ENCODE results near the gene TCF23.

Gene TCF23

DNA sequence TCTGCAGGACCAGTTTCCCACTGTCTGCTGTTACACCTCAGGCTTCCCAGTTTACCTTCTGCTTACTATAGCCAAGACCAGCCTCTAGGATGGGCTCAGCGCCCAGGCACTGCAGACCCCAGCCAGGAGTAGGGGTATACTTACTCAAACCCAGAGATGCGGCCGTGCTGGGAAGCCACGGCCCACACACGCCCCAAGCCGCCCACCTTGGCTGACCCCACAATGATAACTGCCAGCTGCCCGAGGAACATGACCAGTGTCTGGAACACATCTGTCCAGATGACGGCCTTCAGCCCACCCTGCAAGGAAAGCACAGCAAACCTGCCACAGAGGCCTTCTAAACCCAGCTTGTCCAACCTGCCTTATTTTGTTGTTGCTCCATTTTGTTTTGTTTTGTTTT lies 56.4 kb downstream of the TCF23 start:
- H3K27me3 ChIP-seq (replicated peaks): no peaks in the 10 kb centered on the region
- TF ChIP-seq, protein P1, sequence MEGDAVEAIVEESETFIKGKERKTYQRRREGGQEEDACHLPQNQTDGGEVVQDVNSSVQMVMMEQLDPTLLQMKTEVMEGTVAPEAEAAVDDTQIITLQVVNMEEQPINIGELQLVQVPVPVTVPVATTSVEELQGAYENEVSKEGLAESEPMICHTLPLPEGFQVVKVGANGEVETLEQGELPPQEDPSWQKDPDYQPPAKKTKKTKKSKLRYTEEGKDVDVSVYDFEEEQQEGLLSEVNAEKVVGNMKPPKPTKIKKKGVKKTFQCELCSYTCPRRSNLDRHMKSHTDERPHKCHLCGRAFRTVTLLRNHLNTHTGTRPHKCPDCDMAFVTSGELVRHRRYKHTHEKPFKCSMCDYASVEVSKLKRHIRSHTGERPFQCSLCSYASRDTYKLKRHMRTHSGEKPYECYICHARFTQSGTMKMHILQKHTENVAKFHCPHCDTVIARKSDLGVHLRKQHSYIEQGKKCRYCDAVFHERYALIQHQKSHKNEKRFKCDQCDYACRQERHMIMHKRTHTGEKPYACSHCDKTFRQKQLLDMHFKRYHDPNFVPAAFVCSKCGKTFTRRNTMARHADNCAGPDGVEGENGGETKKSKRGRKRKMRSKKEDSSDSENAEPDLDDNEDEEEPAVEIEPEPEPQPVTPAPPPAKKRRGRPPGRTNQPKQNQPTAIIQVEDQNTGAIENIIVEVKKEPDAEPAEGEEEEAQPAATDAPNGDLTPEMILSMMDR (IDR thresholded peaks at IDR 0.05; ENCODE audit: low read depth, low read length, missing control alignments): no peak
- in situ Hi-C loops (cut with HindIII; ENCODE audit: low pct_ligation_motif_present, low sequenced_read_pairs): no loop called here
- DNase-seq: no peak
- peaks cover 53% of the 10 kb centered on the region for H3K36me3 ChIP-seq (replicated peaks)
- no peak overlapping the region for H3K27ac ChIP-seq
- H3K4me3 ChIP-seq (ENCODE audit: low read depth, low read length): no peak overlapping the region

DNA sequence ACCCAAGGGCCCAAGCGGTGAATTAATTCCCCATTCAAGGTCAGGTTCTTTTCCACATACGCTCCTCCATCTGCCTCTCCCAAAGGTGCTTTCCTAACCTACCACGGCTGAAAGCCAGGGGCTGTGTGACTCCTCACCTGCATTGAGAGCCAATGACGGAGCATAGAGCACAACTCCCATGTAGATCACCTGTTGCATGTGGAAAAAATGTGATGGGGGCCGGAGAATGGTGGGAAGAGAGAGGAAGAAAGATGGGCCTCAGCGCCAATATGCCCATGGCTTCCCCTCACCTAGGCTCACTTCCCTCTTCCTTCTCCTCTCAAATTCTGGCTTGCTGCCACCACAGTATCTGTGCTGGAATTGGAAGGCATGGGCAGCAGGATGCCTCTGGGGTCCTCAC lies 57.5 kb downstream of the TCF23 start:
- in situ Hi-C loops (cut with HindIII; ENCODE audit: low pct_ligation_motif_present, low sequenced_read_pairs): no loop called here
- H3K27ac ChIP-seq: no peak overlapping the region
- H3K4me3 ChIP-seq (ENCODE audit: low read depth, low read length): no peak overlapping the region
- no peaks in the 10 kb centered on the region for H3K27me3 ChIP-seq (replicated peaks)
- DNase-seq: no peak
- peaks cover 53% of the 10 kb centered on the region for H3K36me3 ChIP-seq (replicated peaks)
- TF ChIP-seq, protein P1 (IDR thresholded peaks at IDR 0.05; ENCODE audit: low read depth, low read length, missing control alignments): no peak

Measured in brain microvascular endothelial cell (primary cell).